Brain microvascular endothelial cell (primary cell): Measurements from ENCODE around the gene GZF1.
A peak's percentile ranks its signal among the peaks of the same experiment; 100 is the strongest.

ENCODE experiments used
- DNase-seq: peaks from one replicate; pipeline ENCODE4 v3.0.0-alpha.2; 2020
- H3K27ac ChIP-seq: fragments of 250-450 bp; sonication (Bioruptor Pico); 2 replicates; pipeline ENCODE4 v1.5.1; 2020; ENCODE audit warnings: mild to moderate bottlenecking, moderate library complexity
- H3K27me3 ChIP-seq: fragments of 250-450 bp; sonication (Bioruptor Pico); replicated peaks from 2 replicates; pipeline ENCODE4 v1.5.1; 2020; ENCODE audit warnings: mild to moderate bottlenecking
- H3K36me3 ChIP-seq: fragments of 250-450 bp; sonication (Bioruptor Pico); replicated peaks from 2 replicates; pipeline ENCODE4 v1.5.1; 2020; ENCODE audit warnings: mild to moderate bottlenecking
- H3K4me3 ChIP-seq: 2 replicates; pipeline ENCODE4 v1.5.1; 2011; ENCODE audit warnings: low read depth, mild to moderate bottlenecking, control low read depth, low read length, moderate library complexity
- in situ Hi-C: cut with HindIII; loops from 2 replicates; pipeline ENCODE4 v1.10.0; 2017; ENCODE audit warnings: low sequenced_read_pairs, low pct_ligation_motif_present
- TF ChIP-seq, protein P1 (sequence below): IDR thresholded peaks from 2 replicates; pipeline ENCODE4 v1.5.1; 2011; ENCODE audit warnings: low read depth, mild to moderate bottlenecking, moderate library complexity, low read length, control low read depth, inconsistent platforms; ENCODE audit errors: missing control alignments

Gene GZF1

DNA sequence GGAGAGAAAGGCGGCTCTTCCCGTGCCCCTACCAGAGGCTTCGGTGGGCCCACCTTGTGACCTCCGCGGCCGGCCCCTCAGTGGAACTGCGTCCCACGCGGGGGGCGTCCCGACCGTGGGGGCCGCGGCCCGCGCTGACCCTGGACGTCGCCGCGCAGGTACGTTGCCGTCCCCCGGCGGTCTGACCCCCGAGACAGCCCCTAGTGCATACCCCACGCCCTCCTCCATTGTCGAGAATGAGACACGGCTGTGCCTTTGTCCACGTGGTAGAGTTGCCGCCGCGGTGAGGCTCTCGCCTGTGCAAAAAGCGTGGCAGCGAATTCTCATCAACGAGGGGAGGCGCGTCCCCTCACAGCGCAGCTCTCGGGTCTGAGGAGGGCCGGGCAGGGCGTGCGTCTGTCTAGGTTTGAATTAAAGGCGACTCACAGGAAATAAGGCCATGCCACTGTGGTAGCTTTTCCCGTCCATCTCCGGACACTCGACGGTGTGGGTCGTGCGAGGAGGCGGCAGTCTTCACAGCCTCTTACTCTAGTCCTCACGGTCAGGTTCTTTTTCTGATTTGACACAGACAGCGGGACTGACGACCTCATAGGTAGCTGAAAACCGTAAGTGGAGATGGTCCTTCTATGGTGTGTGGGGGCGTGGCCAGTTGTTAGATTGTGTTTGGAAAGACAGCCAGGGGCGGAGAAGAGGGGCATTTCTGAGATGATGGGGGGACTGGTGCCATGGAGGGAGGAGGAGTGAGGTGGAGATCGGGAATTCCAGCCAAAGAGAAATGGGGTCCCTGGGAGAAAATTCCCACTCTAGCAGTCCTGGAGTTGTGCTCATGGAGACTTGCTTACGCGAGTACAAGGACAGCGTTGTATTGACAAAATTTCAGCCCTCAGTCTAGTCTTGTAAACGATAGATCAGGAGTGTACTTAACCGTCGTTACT lies 10.8 kb upstream of the GZF1 start:
- peak overlapping the region; percentile 97 for H3K27ac ChIP-seq

DNA sequence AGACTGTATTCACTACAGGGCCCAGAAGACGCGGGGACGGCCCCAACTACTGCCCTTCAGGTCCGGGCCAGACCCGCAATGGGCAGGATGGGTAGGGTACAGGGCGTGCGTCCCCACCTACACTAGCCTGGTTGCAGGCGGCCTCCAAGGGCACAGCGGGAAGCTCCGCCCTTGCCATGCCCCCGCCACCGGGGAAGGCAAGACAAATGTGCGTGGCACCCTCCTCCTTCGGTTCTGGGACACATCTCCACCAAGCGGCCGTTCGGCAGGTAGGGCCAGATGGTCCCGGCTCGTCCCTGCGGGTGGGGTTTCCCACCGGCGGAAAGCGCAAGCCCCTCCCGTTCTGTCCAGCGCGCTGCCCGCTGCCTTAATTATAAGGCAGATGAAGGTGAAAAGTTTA lies 5.8 kb upstream of the GZF1 start:
- Histone ChIP-seq H3K4me3 (no peak overlapping the region), H3K27me3 (no peaks in the 10 kb centered on the region), H3K36me3 (peaks cover 10% of the 10 kb centered on the region), H3K27ac (no peak overlapping the region)
- no peak for DNase-seq
- TF ChIP-seq, protein P1, sequence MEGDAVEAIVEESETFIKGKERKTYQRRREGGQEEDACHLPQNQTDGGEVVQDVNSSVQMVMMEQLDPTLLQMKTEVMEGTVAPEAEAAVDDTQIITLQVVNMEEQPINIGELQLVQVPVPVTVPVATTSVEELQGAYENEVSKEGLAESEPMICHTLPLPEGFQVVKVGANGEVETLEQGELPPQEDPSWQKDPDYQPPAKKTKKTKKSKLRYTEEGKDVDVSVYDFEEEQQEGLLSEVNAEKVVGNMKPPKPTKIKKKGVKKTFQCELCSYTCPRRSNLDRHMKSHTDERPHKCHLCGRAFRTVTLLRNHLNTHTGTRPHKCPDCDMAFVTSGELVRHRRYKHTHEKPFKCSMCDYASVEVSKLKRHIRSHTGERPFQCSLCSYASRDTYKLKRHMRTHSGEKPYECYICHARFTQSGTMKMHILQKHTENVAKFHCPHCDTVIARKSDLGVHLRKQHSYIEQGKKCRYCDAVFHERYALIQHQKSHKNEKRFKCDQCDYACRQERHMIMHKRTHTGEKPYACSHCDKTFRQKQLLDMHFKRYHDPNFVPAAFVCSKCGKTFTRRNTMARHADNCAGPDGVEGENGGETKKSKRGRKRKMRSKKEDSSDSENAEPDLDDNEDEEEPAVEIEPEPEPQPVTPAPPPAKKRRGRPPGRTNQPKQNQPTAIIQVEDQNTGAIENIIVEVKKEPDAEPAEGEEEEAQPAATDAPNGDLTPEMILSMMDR = no peak
- in situ Hi-C loops = no loop called here

More for the DNA sequence above, 10.8 kb upstream of the GZF1 start:
- H3K36me3 ChIP-seq = peaks cover 10% of the 10 kb centered on the region
- no peaks in the 10 kb centered on the region for H3K27me3 ChIP-seq
- DNase-seq = peak; percentile 53
- TF ChIP-seq, protein P1 = no peak
- in situ Hi-C loops = no loop called here
- H3K4me3 ChIP-seq = peak overlapping the region; percentile 90

GRCh38 chr20:23357767-23358562 lies 4.0 kb upstream of the GZF1 start:
- TF ChIP-seq, protein P1 = no peak
- Histone ChIP-seq H3K4me3 (peak overlapping the region; percentile 86), H3K27me3 (no peaks in the 10 kb centered on the region), H3K36me3 (peaks cover 10% of the 10 kb centered on the region), H3K27ac (peak overlapping the region; percentile 87)
- in situ Hi-C loops = no loop called here
- DNase-seq = peak; percentile 100

GRCh38 chr20:23358563-23358906 lies 3.4 kb upstream of the GZF1 start:
- Histone ChIP-seq H3K36me3 (peaks cover 10% of the 10 kb centered on the region), H3K4me3 (peak overlapping the region; percentile 47), H3K27me3 (no peaks in the 10 kb centered on the region), H3K27ac (peak overlapping the region; percentile 87)
- in situ Hi-C loops = no loop called here
- DNase-seq = no peak
- TF ChIP-seq, protein P1 = no peak

DNA sequence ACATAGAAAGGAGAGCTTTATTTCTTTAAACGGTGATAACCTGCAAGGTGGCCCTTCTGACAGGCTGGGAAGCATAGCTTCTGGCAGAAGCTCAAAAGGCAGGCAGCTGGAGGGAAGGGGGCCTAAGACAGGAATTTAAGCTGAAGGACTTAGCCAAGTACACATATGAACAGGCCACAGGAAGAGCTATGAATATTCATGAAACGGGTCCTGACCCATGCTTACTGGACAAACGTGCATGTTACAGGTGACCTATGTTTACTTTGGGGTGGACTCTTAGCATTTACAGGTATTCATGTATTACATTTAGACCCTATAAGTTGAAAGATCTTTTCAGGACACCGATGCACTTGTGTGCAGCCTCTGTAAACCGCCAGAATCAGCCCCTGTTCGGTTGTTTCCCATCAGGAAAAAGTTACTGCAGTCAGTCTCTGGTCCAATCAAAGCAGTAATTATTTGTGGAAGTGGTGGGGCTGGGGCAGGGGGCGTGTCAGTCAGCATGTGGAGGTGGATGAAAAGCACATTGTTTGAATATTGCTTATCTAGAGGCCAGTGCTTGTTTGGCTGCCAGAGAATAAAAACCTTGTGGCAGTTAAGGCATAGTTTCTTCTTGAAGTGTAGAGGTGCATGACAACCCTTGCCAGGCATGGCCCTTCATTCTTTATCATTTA lies 2.9 kb upstream of the GZF1 start:
- no peak for DNase-seq
- in situ Hi-C loops = no loop called here
- no peak overlapping the region for H3K4me3 ChIP-seq
- peaks cover 10% of the 10 kb centered on the region for H3K36me3 ChIP-seq
- H3K27me3 ChIP-seq = no peaks in the 10 kb centered on the region
- no peak overlapping the region for H3K27ac ChIP-seq
- TF ChIP-seq, protein P1 = no peak
